SU-DHL-6 (cell line): ENCODE data around the gene ACTL7A.
"Not testable (repeated sequence)": the region's sequence is repeated elsewhere in the genome, so short reads cannot be mapped to it uniquely, and the experiment has no call there.

Experiments
- H2AFZ ChIP-seq: fragments of 200-600 bp; sonication (generic); 2 replicates; pipeline ENCODE4 v1.6.1; 2014; ENCODE audit warnings: low read depth, mild to moderate bottlenecking, moderate library complexity, mixed read lengths, antibody characterized with exemption, low read length; ENCODE audit not compliant: severe bottlenecking
- H3F3A ChIP-seq: fragments of 200-600 bp; shearing (Covaris generic); 2 replicates; pipeline ENCODE4 v1.6.0; 2016; ENCODE audit warnings: antibody characterized with exemption, mild to moderate bottlenecking; ENCODE audit not compliant: insufficient read depth
- H3K27ac ChIP-seq: fragments of 200-600 bp; sonication (generic); 2 replicates; pipeline ENCODE4 v1.5.1; 2016; ENCODE audit warnings: low read depth, mild to moderate bottlenecking, low read length, moderate library complexity, mixed read lengths
- H3K27me3 ChIP-seq: fragments of 200-600 bp; sonication (generic), shearing (Covaris generic); 2 replicates; pipeline ENCODE4 v1.6.0; 2014; ENCODE audit warnings: mild to moderate bottlenecking, low read length
- H3K36me3 ChIP-seq: fragments of 200-600 bp; sonication (generic); 2 replicates; pipeline ENCODE4 v1.6.1; 2014; ENCODE audit warnings: mild to moderate bottlenecking, low read length, mixed read lengths
- H3K4me2 ChIP-seq: fragments of 300-600, 200-600 bp; shearing (Covaris generic), sonication (generic); 2 replicates; pipeline ENCODE4 v1.6.0; 2014; ENCODE audit warnings: low read length, low read depth, mild to moderate bottlenecking; ENCODE audit not compliant: poor library complexity, severe bottlenecking
- H3K4me3 ChIP-seq: fragments of 200-600 bp; sonication (generic); 2 replicates; pipeline ENCODE4 v1.5.1; 2014; ENCODE audit warnings: antibody characterized with exemption, low read length, mild to moderate bottlenecking, mixed read lengths; ENCODE audit not compliant: insufficient read depth, poor library complexity, severe bottlenecking
- H3K79me2 ChIP-seq: fragments of 200-600 bp; sonication (generic); 2 replicates; pipeline ENCODE4 v1.6.1; 2014; ENCODE audit warnings: mild to moderate bottlenecking, low read length, moderate library complexity; ENCODE audit not compliant: insufficient read depth
- H3K9ac ChIP-seq: fragments of 200-600 bp; sonication (generic); 2 replicates; pipeline ENCODE4 v1.7.0; 2014; ENCODE audit warnings: mild to moderate bottlenecking, low read length
- H3K9me2 ChIP-seq: fragments of 200-600 bp; sonication (generic); replicated peaks from 2 replicates; pipeline ENCODE4 v1.6.1; 2014; ENCODE audit warnings: low read length; ENCODE audit not compliant: insufficient read depth
- H3K9me3 ChIP-seq: fragments of 200-600 bp; sonication (generic); 2 replicates; pipeline ENCODE4 v1.6.1; 2014; ENCODE audit warnings: low read length, mixed read lengths; ENCODE audit not compliant: insufficient read depth
- H4K20me1 ChIP-seq: fragments of 200-600 bp; sonication (generic); 2 replicates; pipeline ENCODE4 v1.6.1; 2014; ENCODE audit warnings: low read depth, mild to moderate bottlenecking, antibody characterized with exemption, low read length, moderate library complexity, mixed read lengths
- EZH2phosphoT487 ChIP-seq: fragments of 200-600 bp; sonication (generic), shearing (Covaris generic); conservative IDR thresholded peaks from 2 replicates; pipeline ENCODE4 v1.6.1; 2018; ENCODE audit warnings: mild to moderate bottlenecking, antibody characterized with exemption, low read length, moderate library complexity, mixed read lengths
- TF ChIP-seq, protein P1 (sequence below): fragments of 200-600 bp; sonication (generic); IDR thresholded peaks from one replicate; pipeline ENCODE4 v1.5.1; 2017; ENCODE audit warnings: antibody characterized with exemption, mild to moderate bottlenecking, low read length, moderate library complexity; ENCODE audit not compliant: insufficient read depth, poor library complexity, severe bottlenecking

ACTL7A gene

DNA sequence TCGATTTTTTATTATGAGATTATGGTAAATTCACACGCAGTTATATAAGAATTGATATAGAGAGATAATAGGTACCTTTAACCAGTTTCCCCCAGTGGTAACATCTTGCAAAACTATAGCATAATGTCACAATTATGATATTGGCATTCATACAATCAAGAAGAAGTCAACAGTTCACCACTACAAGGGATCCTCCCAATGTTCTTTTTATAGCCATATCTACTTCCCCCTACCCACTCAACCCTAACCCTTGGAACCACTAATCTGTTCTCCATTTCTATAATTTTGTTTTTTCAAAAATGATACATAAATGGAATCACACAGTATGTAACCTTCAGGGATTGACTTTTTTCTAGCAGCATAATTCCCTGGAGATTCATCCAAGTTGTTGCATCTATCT, 16.1 kb upstream of the ACTL7A start:
- H3K4me3 ChIP-seq = no peak overlapping the region
- no peaks in the 10 kb centered on the region for H3K79me2 ChIP-seq
- H3K9ac ChIP-seq = no peak overlapping the region
- no peak overlapping the region for H3K27ac ChIP-seq
- H3K9me3 ChIP-seq = no peaks in the 10 kb centered on the region
- no peaks in the 10 kb centered on the region for H3K9me2 ChIP-seq
- no peaks in the 10 kb centered on the region for H3K27me3 ChIP-seq
- no peak for TF ChIP-seq EZH2phosphoT487
- TF ChIP-seq, protein P1, sequence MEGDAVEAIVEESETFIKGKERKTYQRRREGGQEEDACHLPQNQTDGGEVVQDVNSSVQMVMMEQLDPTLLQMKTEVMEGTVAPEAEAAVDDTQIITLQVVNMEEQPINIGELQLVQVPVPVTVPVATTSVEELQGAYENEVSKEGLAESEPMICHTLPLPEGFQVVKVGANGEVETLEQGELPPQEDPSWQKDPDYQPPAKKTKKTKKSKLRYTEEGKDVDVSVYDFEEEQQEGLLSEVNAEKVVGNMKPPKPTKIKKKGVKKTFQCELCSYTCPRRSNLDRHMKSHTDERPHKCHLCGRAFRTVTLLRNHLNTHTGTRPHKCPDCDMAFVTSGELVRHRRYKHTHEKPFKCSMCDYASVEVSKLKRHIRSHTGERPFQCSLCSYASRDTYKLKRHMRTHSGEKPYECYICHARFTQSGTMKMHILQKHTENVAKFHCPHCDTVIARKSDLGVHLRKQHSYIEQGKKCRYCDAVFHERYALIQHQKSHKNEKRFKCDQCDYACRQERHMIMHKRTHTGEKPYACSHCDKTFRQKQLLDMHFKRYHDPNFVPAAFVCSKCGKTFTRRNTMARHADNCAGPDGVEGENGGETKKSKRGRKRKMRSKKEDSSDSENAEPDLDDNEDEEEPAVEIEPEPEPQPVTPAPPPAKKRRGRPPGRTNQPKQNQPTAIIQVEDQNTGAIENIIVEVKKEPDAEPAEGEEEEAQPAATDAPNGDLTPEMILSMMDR = no peak
- H3K4me2 ChIP-seq = no peak overlapping the region
- no peak overlapping the region for H2AFZ ChIP-seq
- no peaks in the 10 kb centered on the region for H3K36me3 ChIP-seq
- H3F3A ChIP-seq = no peaks in the 10 kb centered on the region
- no peaks in the 10 kb centered on the region for H4K20me1 ChIP-seq

DNA sequence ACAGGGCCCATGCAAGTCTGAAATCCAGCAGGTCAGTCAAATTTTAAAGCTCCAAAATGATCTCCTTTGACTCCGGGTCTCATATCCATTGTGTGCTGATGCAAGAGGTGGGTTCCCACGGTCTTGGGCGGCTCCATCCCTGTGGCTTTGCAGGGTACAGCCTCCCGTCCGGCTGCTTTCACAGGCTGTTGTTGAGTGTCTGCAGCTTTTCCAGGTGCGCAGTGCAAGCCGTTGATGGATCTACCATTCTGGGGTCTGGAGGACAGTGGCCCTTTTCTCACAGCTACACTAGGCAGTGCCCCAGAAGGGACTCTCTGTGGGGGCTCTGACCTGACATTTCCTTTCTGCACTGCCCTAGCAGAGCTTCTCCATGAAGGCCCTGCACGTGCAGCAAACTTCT, 13.8 kb upstream of the ACTL7A start:
- not testable (repeated sequence) for H3K4me2 ChIP-seq, H3K9me3 ChIP-seq, H3F3A ChIP-seq, H3K36me3 ChIP-seq, H2AFZ ChIP-seq, H3K4me3 ChIP-seq, H3K9me2 ChIP-seq, H3K79me2 ChIP-seq, H3K27ac ChIP-seq, H4K20me1 ChIP-seq, H3K9ac ChIP-seq, H3K27me3 ChIP-seq

DNA sequence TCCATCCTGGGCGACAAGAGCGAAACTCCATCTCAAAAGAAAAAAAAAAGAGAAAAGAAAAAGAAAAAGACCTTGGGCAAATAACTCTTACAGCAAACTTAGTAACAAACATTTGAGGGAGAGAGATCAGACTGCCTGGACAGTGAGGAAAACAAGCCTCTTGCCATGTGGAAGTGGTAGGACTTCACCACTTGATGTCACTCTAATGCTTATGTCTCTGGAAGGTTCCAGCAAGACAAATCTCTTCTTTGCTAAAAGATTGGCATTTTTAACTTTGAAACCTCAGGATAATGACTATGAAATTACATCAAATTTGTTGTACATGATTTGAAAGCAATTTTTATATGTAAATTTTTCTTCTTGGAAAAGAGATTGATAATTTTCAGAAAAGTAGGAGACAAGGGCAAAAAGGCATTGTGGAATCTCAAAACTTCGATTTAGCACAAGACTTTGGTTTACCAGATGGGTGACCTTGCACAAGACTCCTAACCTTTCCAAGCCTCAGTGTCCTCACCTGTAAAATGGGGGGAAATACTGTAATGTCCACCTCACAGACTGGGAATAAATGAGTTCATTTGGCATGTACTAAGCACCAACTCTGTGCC, 11.7 kb upstream of the ACTL7A start:
- H3K9me3 ChIP-seq = no peaks in the 10 kb centered on the region
- TF ChIP-seq, protein P1 = no peak
- no peak for TF ChIP-seq EZH2phosphoT487
- H4K20me1 ChIP-seq = no peaks in the 10 kb centered on the region
- H3K36me3 ChIP-seq = no peaks in the 10 kb centered on the region
- H3K9ac ChIP-seq = no peak overlapping the region
- H3K4me3 ChIP-seq = no peak overlapping the region
- no peaks in the 10 kb centered on the region for H3K9me2 ChIP-seq
- no peak overlapping the region for H3K4me2 ChIP-seq
- H3K27me3 ChIP-seq = no peaks in the 10 kb centered on the region
- H3K27ac ChIP-seq = no peak overlapping the region
- H3K79me2 ChIP-seq = no peaks in the 10 kb centered on the region
- H3F3A ChIP-seq = no peaks in the 10 kb centered on the region
- no peak overlapping the region for H2AFZ ChIP-seq

DNA sequence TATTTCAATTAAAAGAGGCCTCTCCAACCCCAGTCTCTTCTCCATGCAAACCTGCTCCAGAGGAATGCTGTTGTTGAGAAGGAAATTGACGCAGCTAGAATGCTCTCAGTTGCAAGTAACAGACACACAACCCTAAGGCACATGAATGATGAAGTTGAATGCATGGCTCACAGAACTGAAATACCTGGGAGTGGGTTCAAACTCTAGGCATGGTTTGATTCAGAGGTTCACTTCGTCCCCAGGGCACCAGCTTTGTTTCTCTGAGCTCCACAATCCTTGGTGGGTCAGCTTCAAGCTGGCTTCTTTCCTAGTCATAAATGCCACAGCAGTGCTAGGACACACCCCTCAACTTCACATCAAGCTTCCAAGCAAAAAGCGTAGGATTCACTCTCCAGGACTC, 10.9 kb upstream of the ACTL7A start:
- Histone ChIP-seq H3K9ac (no peak overlapping the region), H3K9me3 (no peaks in the 10 kb centered on the region), H3K4me2 (no peak overlapping the region), H3K27ac (no peak overlapping the region), H3K27me3 (no peaks in the 10 kb centered on the region), H3K9me2 (no peaks in the 10 kb centered on the region), H3K79me2 (no peaks in the 10 kb centered on the region), H3K36me3 (no peaks in the 10 kb centered on the region), H3F3A (no peaks in the 10 kb centered on the region), H2AFZ (no peak overlapping the region), H4K20me1 (no peaks in the 10 kb centered on the region), H3K4me3 (no peak overlapping the region)
- no peak for TF ChIP-seq EZH2phosphoT487
- TF ChIP-seq, protein P1 = no peak
